ENCODE measurements around the gene TMEM237. TPM values are rescaled to one million over a fixed set of nuclear protein-coding genes. Genes with fewer than 3 reads are reported as not detected.
"Not testable (repeated sequence)": the region's sequence is repeated elsewhere in the genome, so short reads cannot be mapped to it uniquely, and the experiment has no call there.

TMEM237 gene
- total RNA-seq, 4 donors from 2014 or later, result 12.8 to 43.3 (median 26.8) TPM

DNA sequence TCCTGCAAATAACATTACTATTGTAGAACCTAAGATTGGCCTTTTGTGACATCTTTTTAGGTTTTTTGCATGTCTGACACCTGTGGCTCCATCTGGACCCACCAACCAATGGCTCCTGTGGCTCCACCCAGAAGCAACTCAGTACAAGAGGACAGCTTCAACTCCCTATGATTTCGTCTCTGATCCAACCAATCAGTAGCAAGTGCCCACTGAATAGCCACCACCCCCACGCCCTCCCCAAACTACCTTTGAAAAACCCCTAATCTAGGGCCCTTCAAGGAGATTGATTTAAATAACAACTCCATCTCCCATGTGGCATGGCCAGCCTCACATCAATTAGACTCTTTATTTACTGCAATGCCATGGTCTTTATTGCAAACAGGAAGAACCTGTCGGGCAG is 31.5 kb upstream of the TMEM237 start:
- Histone ChIP-seq H3K27me3 (no peaks in the 10 kb centered on the region), H3K9me3 (no peaks in the 10 kb centered on the region), H3K4me3 (no peak overlapping the region), H3K36me3 (no peaks in the 10 kb centered on the region), H3K4me1 (no peaks in the 10 kb centered on the region), H3K27ac (no peak overlapping the region)
- WGBS, 2 donors, result 71% methylated on average over 3 of the region's 3 CpGs
- intact Hi-C loops (cut with DNase I), result no loop called here
- no peak for DNase-seq
- TF ChIP-seq, protein P1, sequence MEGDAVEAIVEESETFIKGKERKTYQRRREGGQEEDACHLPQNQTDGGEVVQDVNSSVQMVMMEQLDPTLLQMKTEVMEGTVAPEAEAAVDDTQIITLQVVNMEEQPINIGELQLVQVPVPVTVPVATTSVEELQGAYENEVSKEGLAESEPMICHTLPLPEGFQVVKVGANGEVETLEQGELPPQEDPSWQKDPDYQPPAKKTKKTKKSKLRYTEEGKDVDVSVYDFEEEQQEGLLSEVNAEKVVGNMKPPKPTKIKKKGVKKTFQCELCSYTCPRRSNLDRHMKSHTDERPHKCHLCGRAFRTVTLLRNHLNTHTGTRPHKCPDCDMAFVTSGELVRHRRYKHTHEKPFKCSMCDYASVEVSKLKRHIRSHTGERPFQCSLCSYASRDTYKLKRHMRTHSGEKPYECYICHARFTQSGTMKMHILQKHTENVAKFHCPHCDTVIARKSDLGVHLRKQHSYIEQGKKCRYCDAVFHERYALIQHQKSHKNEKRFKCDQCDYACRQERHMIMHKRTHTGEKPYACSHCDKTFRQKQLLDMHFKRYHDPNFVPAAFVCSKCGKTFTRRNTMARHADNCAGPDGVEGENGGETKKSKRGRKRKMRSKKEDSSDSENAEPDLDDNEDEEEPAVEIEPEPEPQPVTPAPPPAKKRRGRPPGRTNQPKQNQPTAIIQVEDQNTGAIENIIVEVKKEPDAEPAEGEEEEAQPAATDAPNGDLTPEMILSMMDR (IDR thresholded peaks at IDR 0.05), result no peak
- TF ChIP-seq POLR2A (IDR thresholded peaks at IDR 0.05), result no peak

DNA sequence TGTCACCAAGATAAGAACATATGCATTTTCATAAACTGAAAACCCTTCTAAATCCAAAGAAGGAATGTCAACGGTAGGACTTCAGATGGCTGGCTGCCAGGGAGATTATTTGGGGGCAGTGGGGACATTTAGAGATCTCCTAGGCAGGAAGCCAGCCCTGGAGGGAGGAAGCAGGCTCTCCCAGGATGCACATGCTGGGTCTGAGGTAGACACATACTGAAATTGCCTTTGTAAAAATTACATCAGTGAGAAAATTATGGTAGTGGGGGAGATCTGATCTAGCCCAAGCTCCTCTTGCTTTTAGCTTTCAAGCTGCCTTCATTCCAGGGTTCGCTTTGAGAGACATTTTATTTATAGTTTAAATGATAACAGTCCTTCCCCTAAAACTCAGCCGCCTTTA is 31.0 kb upstream of the TMEM237 start:
- WGBS, 2 donors, result 53 to 83% methylated on average over 3 of the region's 3 CpGs
- intact Hi-C loops (cut with DNase I), result no loop called here
- H3K27ac ChIP-seq, result no peak overlapping the region
- no peak overlapping the region for H3K4me3 ChIP-seq
- no peaks in the 10 kb centered on the region for H3K9me3 ChIP-seq
- H3K4me1 ChIP-seq, result no peaks in the 10 kb centered on the region
- no peaks in the 10 kb centered on the region for H3K27me3 ChIP-seq
- TF ChIP-seq POLR2A (IDR thresholded peaks at IDR 0.05), result no peak
- TF ChIP-seq, protein P1 (IDR thresholded peaks at IDR 0.05), result no peak
- DNase-seq, result no peak
- no peaks in the 10 kb centered on the region for H3K36me3 ChIP-seq

DNA sequence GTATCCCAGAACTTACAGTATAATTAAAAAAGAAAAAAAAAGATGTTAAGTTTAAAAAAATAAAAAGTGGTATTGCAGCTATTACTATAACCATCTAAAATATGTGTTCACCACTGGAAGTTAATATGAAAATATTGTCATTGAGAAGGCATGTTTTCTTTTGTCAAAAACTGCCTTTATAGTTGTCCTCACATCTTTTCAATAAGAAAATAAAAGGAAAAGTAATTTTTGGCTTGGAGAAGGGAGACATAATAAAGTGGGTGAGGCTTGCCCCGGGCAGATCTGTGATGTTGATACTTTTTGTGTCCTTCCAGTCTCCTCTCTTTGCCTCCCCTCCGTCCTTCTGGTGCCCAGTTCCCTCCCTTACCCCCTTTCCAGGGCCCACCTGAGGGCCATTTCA is 30.2 kb upstream of the TMEM237 start:
- 39 to 69% methylated on average over 2 of the region's 2 CpGs for WGBS, 2 donors
- no peaks in the 10 kb centered on the region for H3K36me3 ChIP-seq
- H3K9me3 ChIP-seq, result no peaks in the 10 kb centered on the region
- H3K4me1 ChIP-seq, result no peaks in the 10 kb centered on the region
- TF ChIP-seq, protein P1 (IDR thresholded peaks at IDR 0.05), result no peak
- no peak for TF ChIP-seq POLR2A (IDR thresholded peaks at IDR 0.05)
- H3K4me3 ChIP-seq, result no peak overlapping the region
- no peak for DNase-seq
- intact Hi-C loops (cut with DNase I), result no loop called here
- no peak overlapping the region for H3K27ac ChIP-seq
- H3K27me3 ChIP-seq, result no peaks in the 10 kb centered on the region

DNA sequence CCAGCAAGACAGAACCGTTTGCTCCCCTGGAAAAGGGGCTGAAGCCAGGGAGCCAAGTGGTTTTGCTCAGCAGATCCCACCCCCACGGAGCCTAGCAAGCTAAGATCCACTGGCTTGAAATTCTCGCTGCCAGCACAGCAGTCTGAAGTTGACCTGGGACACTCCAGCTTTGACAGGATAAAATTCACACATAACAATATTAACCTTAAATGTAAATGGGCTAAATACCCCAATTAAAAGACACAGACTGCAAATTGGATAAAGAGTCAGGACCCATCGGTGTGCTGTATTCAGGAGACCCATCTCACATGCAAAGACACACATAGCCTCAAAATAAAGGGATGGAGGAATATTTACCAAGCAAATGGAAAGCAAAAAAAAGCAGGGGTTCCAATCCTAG is 27.9 kb upstream of the TMEM237 start:
- H3K27ac ChIP-seq; H3K36me3 ChIP-seq; DNase-seq; intact Hi-C loops (cut with DNase I); H3K27me3 ChIP-seq; H3K4me1 ChIP-seq; H3K9me3 ChIP-seq; H3K4me3 ChIP-seq: not testable (repeated sequence)
- 39 to 89% methylated on average over 2 of the region's 4 CpGs for WGBS, 2 donors

DNA sequence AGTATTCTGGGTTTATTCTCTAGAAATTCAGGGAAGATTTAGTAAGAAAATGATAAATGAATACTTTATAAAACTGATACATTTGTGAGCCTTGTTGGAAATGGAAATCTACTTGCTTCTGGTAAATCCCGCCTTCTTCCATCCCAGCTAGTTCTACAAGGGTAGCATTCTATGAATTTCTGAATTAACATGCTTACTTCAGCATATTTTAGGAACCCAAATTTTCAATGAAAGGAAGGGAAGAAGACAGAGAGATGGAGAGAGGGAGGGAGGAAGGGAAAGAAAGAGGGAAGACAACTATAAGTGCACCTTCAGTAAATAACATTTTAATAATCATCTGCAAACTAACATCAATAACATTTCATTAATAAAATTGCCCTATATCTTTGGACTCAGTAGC is 26.6 kb upstream of the TMEM237 start:
- TF ChIP-seq, protein P1 (IDR thresholded peaks at IDR 0.05), result no peak
- no peak for TF ChIP-seq POLR2A (IDR thresholded peaks at IDR 0.05)
- no peaks in the 10 kb centered on the region for H3K27me3 ChIP-seq
- intact Hi-C loops (cut with DNase I), result no loop called here

DNA sequence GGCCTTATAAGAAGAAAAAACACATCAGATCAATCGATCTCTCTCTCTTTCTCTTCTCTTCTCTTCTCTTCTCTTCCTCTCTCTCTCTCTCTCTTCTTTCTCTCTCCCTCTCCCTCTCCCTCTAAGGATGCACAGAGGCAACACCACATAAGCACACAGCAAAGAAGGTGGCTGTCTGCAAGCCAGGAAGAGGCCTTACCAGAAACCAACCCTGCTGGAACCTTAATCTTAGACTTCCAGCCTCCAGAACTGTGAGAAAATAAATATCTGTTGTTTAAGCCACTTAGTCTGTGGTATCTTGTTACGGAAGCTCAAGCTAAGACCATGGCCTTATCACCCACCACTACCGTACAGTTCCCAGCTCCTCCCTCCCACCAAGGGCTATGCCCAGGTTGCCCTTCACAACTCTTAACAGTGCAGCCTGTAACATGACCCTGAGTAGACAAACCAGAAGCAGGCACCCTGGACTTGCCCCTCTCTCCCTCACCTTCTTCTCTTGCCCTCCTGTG is 25.2 kb upstream of the TMEM237 start:
- intact Hi-C loops (cut with DNase I), result no loop called here
- no peaks in the 10 kb centered on the region for H3K36me3 ChIP-seq
- H3K4me3 ChIP-seq, result no peak overlapping the region
- 67 to 72% methylated on average over 3 of the region's 3 CpGs for WGBS, 2 donors
- TF ChIP-seq, protein P1 (IDR thresholded peaks at IDR 0.05), result no peak
- TF ChIP-seq POLR2A (IDR thresholded peaks at IDR 0.05), result no peak
- no peaks in the 10 kb centered on the region for H3K4me1 ChIP-seq
- no peak for DNase-seq
- H3K27ac ChIP-seq, result no peak overlapping the region
- no peaks in the 10 kb centered on the region for H3K9me3 ChIP-seq
- no peaks in the 10 kb centered on the region for H3K27me3 ChIP-seq

More for the DNA sequence above, 26.6 kb upstream of the TMEM237 start:
- WGBS, 2 donors, result 83 to 91% methylated on average over 1 of the region's 1 CpG
- H3K9me3 ChIP-seq, result no peaks in the 10 kb centered on the region
- H3K4me3 ChIP-seq, result no peak overlapping the region
- no peak for DNase-seq
- no peaks in the 10 kb centered on the region for H3K36me3 ChIP-seq
- no peak overlapping the region for H3K27ac ChIP-seq
- H3K4me1 ChIP-seq, result no peaks in the 10 kb centered on the region

Measured in esophagus squamous epithelium (tissue), 5 donors.